ENCODE measurements around the gene RARA. TPM values are rescaled to one million over a fixed set of nuclear protein-coding genes. Genes with fewer than 3 reads are reported as not detected.

Gene RARA
- total and polyA plus RNA-seq, 12 donors = 11.2 to 34.0 (median 18.9) TPM

DNA sequence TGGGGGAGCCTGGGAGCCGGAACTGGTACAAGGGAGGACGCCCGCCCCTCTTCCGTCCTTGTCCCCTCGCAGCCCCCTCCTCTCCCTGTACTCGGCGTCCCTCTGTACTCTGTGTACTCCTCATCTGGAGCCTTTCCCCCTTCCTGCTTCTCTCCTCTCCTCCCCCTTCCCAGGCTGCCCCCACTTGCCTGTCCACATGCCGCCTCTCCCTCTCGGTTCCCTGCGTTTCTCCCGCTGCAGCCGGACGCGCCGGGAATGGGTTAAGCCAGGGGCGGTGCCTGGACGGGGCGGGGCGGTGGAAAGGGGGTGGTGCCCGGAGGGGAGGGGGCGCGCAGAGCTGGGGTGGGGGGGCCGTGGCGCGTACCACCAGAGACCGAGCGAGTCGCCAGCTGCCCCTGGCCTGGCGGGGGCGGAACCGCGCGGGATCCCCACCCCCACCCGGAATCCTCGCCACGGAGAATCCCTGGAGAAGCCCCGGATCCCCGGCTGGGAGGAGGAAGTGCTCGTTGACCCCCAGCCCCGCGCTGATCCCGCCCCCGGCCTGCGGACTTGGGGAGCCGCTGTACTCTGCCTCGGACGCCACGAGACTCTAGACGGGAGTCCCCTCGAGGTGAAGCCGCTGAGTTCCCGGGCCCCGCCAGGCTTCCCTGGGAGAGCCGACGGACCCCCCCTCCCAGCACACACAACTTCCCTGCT is 33.0 kb downstream of the RARA start:
- Histone ChIP-seq H3K4me3 (peak overlapping the region; percentile 78 to 97 (median 90)), H3K36me3 (peaks cover 0 to 8% (median 0%) of the 10 kb centered on the region in 9 donors), H3K27me3 (no peaks in the 10 kb centered on the region), H3K4me1 (peaks cover 14 to 82% (median 74%) of the 10 kb centered on the region in 9 donors), H3K9me3 (no peaks in the 10 kb centered on the region), H3K27ac (peak overlapping the region; percentile 88 to 99 (median 98))
- intact Hi-C loops (cut with DNase I) = loop anchor here in 4 of 10 donors (2.0 to 10.0 kb wide), 4 partner anchors 21 to 227 kb away; no protein-coding TSS in a partner anchor
- peak; percentile 58 to 73 (median 64) for ATAC-seq
- DNase-seq = peak; percentile 87 to 88
- WGBS, 2 donors = 3% methylated on average over 40 to 55 of the region's 55 CpGs
- TF ChIP-seq, protein P1, sequence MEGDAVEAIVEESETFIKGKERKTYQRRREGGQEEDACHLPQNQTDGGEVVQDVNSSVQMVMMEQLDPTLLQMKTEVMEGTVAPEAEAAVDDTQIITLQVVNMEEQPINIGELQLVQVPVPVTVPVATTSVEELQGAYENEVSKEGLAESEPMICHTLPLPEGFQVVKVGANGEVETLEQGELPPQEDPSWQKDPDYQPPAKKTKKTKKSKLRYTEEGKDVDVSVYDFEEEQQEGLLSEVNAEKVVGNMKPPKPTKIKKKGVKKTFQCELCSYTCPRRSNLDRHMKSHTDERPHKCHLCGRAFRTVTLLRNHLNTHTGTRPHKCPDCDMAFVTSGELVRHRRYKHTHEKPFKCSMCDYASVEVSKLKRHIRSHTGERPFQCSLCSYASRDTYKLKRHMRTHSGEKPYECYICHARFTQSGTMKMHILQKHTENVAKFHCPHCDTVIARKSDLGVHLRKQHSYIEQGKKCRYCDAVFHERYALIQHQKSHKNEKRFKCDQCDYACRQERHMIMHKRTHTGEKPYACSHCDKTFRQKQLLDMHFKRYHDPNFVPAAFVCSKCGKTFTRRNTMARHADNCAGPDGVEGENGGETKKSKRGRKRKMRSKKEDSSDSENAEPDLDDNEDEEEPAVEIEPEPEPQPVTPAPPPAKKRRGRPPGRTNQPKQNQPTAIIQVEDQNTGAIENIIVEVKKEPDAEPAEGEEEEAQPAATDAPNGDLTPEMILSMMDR (IDR thresholded peaks at IDR 0.05) = no peak

DNA sequence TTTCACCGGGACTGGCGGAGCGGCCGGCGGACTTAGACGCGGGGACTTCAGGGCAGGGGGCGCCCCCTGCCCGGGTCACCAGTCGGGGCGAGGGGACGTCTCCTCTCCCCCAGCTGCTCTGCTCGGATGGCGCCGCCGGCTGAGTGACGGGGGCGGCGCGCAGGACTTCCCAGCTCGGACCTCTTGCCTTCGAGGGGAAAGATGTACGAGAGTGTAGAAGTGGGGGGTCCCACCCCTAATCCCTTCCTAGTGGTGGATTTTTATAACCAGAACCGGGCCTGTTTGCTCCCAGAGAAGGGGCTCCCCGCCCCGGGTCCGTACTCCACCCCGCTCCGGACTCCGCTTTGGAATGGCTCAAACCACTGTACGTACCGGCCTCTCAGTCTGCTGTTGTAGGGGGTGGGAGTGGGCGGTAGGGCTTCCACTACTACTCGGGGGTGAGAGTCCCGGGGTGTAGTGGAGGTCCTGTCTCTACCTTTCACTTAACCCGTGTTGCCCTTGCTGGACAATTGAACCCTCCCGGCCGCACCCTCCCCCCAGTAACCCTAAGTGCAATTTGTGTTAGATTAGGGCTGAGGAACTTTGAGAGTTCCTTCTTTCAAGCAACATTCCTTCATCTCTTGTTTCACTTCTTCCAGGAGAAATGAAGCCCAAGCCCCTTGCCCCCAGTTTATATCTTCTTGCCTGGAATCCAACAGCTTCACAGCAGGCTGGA is 33.7 kb downstream of the RARA start:
- peak overlapping the region; percentile 78 to 97 (median 90) for H3K4me3 ChIP-seq
- intact Hi-C loops (cut with DNase I) = loop anchor here in 3 of 10 donors (2.0 to 10.0 kb wide), 3 partner anchors 22 to 228 kb away; no protein-coding TSS in a partner anchor
- 24 to 27% methylated on average over 38 of the region's 38 CpGs for WGBS, 2 donors
- ATAC-seq (no peak), DNase-seq (no peak)
- TF ChIP-seq, protein P1 (IDR thresholded peaks at IDR 0.05) = no peak
- no peaks in the 10 kb centered on the region for H3K9me3 ChIP-seq
- H3K27me3 ChIP-seq = no peaks in the 10 kb centered on the region
- H3K4me1 ChIP-seq = peaks cover 20 to 82% (median 77%) of the 10 kb centered on the region in 9 donors
- peaks cover 0 to 8% (median 0%) of the 10 kb centered on the region in 9 donors for H3K36me3 ChIP-seq
- peak overlapping the region; percentile 88 to 99 (median 98) for H3K27ac ChIP-seq

DNA sequence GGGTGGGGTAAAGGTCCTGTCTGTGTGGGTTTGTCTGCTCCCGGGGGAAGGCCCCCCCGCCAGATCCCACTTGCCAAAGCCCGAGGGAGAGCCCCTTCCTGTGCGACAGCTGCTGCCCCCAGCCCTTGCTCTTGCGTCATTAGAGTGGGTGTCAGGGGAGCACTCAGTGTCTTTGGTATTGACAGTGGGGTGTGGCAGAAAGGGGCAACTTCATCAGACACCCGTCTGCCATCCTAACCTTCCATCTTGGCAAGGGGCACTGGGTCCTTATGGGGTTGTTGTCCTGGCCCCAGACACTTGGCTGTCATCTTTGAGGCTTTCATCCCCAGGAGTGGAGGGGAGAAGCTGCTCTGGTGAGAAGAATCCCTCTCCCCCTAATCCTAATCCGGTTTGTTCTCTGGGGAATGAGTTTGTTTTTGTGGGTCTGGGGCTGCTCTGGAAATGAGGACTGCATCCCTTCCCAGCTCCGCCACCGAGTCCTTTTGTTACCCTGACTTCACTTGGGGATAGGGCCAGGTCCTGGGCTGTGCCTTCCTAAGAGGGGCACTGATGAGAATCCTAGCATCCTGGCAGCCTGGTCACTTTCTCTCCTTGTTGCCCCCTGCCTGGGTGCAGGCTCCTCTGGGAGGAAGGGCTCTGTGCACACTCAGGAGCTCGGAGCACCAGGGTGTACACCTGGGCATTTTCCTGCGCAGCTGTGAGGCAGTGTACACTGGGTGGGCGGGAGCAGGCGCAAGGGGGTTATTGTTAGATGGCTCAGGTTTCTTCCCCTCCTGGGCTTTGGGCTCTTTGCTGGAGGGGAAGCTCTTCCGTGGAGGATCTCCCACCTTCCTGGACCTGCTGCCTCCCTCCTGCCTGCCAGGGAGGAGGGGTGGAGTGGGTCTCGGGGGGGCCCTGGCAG is 34.5 kb downstream of the RARA start:
- Histone ChIP-seq H3K36me3 (peaks cover 0 to 15% (median 0%) of the 10 kb centered on the region in 9 donors), H3K4me1 (peaks cover 28 to 82% (median 77%) of the 10 kb centered on the region in 9 donors), H3K27me3 (no peaks in the 10 kb centered on the region), H3K9me3 (no peaks in the 10 kb centered on the region), H3K27ac (peak overlapping the region; percentile 88 to 99 (median 98)), H3K4me3 (peak overlapping the region; percentile 78 to 97 (median 90))
- intact Hi-C loops (cut with DNase I) = loop anchor here in 3 of 10 donors (2.0 to 10.0 kb wide), 3 partner anchors 23 to 229 kb away; no protein-coding TSS in a partner anchor
- TF ChIP-seq, protein P1 (IDR thresholded peaks at IDR 0.05) = no peak
- WGBS, 2 donors = 34 to 50% methylated on average over 15 of the region's 15 CpGs
- ATAC-seq (peak in 2 of 8 donors; percentile 4), DNase-seq (peak; percentile 64 to 78)
